ENCODE results near the gene LRRK2. TPM values are rescaled to one million over a fixed set of nuclear protein-coding genes. Genes with fewer than 3 reads are reported as not detected.

LRRK2 gene
- total and polyA plus RNA-seq, 2 of the 13 experiments (the other 11 are each of a cell fraction or from before 2014, with no cell fraction given): not detected

DNA sequence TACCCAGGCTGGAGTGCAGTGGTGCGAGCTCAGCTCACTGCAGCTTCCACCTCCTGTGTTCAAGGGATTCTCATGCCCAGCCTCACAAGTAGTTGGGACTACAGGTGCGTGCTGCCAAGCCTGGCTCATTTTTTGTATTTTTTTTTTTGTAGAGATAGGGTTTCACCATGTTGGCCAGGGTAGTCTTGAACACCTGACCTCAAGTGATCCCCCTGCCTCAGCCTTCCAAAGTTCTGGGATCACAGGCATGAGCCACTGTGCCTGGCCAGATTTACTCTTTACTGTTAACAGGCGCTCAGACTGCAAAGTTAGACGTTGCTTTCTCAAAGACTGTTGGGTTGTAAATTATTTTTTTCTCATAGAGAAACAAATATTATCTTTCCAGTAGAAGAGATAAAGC is 46.1 kb upstream of the LRRK2 start:
- no peaks in the 10 kb centered on the region for H3K27me3 ChIP-seq (ENCODE audit: control insufficient read depth in 1 of 2, insufficient read depth in 2 of 2, low read length in 2 of 2)
- no peak overlapping the region for H3K9ac ChIP-seq (ENCODE audit: insufficient read depth, low read depth, low read length)
- H3K27ac ChIP-seq (ENCODE audit: extremely low read length, insufficient read depth, low read length): no peak overlapping the region
- in situ Hi-C loops (cut with HindIII; ENCODE audit: extremely low pct_ligation_motif_present, low pct_unique_long_range_greater_than_20kb) (no loop called here), intact Hi-C loops (cut with micrococcal nuclease; ENCODE audit: unreplicated experiment) (no loop called here)
- ATAC-seq: no peak
- no peak overlapping the region for H3K4me3 ChIP-seq (replicated peaks in 1 of 3; ENCODE audit: insufficient read depth in 1 of 3, low read depth in 2 of 3, low read length in 3 of 3)
- DNase-seq (ENCODE audit: low spot score): no peak
- H3K4me2 ChIP-seq (ENCODE audit: low read depth, low read length): no peak overlapping the region
- H3K79me2 ChIP-seq (ENCODE audit: insufficient read depth, low read length): no peaks in the 10 kb centered on the region
- no peak overlapping the region for H2AFZ ChIP-seq (ENCODE audit: low read length)
- WGBS (ENCODE audit: low lambda C conversion rate): 0% methylated on average over 4 of the region's 4 CpGs
- no peak for FAIRE-seq
- no TSS peak for BruUV-seq (replicated peaks)
- POLR2A ChIA-PET: no interaction called here
- H4K20me1 ChIP-seq (ENCODE audit: insufficient read depth, low read length): no peaks in the 10 kb centered on the region
- no peaks in the 10 kb centered on the region for H3K36me3 ChIP-seq (replicated peaks in 1 of 2; ENCODE audit: control insufficient read depth in 1 of 2, insufficient read depth in 2 of 2, low read length in 2 of 2)
- H3K9me3 ChIP-seq (ENCODE audit: low read length): no peaks in the 10 kb centered on the region
- no peaks in the 10 kb centered on the region for H3K4me1 ChIP-seq (ENCODE audit: insufficient read depth, low read length)
- TF ChIP-seq, protein P1, sequence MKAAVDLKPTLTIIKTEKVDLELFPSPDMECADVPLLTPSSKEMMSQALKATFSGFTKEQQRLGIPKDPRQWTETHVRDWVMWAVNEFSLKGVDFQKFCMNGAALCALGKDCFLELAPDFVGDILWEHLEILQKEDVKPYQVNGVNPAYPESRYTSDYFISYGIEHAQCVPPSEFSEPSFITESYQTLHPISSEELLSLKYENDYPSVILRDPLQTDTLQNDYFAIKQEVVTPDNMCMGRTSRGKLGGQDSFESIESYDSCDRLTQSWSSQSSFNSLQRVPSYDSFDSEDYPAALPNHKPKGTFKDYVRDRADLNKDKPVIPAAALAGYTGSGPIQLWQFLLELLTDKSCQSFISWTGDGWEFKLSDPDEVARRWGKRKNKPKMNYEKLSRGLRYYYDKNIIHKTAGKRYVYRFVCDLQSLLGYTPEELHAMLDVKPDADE (CRISPR knock-in tag; IDR thresholded peaks at IDR 0.05): no peak
- TF ChIP-seq ZFP37 (CRISPR knock-in tag; IDR thresholded peaks at IDR 0.05; ENCODE audit: borderline replicate concordance): no peak
- TF ChIP-seq, protein P2, sequence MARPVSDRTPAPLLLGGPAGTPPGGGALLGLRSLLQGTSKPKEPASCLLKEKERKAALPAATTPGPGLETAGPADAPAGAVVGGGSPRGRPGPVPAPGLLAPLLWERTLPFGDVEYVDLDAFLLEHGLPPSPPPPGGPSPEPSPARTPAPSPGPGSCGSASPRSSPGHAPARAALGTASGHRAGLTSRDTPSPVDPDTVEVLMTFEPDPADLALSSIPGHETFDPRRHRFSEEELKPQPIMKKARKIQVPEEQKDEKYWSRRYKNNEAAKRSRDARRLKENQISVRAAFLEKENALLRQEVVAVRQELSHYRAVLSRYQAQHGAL (CRISPR knock-in tag; IDR thresholded peaks at IDR 0.05; ENCODE audit: not compliant biosample characterization): no peak
- no peak for TF ChIP-seq ZNF589 (CRISPR knock-in tag; conservative IDR thresholded peaks at IDR 0.05)
- TF ChIP-seq, protein P3, sequence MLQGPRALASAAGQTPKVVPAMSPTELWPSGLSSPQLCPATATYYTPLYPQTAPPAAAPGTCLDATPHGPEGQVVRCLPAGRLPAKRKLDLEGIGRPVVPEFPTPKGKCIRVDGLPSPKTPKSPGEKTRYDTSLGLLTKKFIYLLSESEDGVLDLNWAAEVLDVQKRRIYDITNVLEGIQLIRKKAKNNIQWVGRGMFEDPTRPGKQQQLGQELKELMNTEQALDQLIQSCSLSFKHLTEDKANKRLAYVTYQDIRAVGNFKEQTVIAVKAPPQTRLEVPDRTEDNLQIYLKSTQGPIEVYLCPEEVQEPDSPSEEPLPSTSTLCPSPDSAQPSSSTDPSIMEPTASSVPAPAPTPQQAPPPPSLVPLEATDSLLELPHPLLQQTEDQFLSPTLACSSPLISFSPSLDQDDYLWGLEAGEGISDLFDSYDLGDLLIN (CRISPR knock-in tag; IDR thresholded peaks at IDR 0.05; ENCODE audit: borderline replicate concordance): no peak
- no peak for TF ChIP-seq BRCA1 (CRISPR knock-in tag; IDR thresholded peaks at IDR 0.05)
- TF ChIP-seq ZNF501 (CRISPR knock-in tag; IDR thresholded peaks at IDR 0.05): no peak
- no peak for TF ChIP-seq MBD4 (IDR thresholded peaks at IDR 0.05; ENCODE audit: borderline replicate concordance, low read length)
- CTCF ChIA-PET (ENCODE audit: low intra/inter-chr PET ratio, low total read pairs): no interaction called here
